ENCODE measurements around the gene CASR.

CASR gene

DNA sequence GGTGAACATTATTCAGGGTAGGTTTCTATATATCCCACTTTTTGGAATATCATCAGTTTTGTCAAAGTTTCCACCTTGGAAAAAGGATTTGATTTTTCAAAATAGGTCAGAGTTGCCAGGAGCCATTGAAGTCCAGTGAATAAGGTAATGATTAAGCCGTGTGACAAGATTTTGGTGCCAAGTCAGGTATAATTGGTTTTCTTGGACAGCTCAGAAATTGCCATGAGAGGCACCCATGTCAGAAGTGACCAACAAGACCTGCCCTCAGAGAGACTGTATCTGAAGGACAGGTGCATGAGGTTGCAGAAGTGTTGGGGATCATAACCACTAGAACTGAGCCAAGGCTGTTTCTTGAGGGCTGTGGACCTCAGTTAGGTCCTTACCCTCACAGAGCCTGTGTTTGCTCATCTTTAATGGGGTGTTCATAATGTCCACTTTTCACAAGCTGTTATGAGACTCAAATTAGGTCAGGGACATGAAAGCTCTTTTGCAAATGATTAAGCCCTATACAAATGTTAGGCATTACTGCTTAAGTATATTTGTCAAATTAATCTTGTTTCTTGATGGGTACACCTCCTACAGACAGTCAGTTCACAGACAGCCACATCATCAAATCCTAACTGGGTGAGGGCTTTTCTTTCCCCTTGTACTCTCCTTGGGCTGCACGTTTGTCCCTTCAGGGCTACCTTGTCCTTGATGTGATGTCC, 32.3 kb downstream of the CASR start:
- peaks cover 0 to 4% of the 10 kb centered on the region in 2 experiments for H3K27me3 ChIP-seq (ENCODE audit: control insufficient read depth in 1 of 2, insufficient read depth in 1 of 2, low read length in 2 of 2)
- H4K91ac ChIP-seq (ENCODE audit: low read length): no peak overlapping the region
- H3K4me1 ChIP-seq (ENCODE audit: control insufficient read depth, insufficient read depth, low read depth, low read length): no peaks in the 10 kb centered on the region
- H3K18ac ChIP-seq (ENCODE audit: low read depth in 1 of 2, low read length in 2 of 2): no peak overlapping the region
- no peak overlapping the region for H2AK5ac ChIP-seq (ENCODE audit: low read length, severe bottlenecking)
- 83% methylated on average over 2 of the region's 2 CpGs for WGBS
- H4K8ac ChIP-seq (ENCODE audit: low read length): no peak overlapping the region
- no peaks in the 10 kb centered on the region for H3K9me3 ChIP-seq (ENCODE audit: control insufficient read depth, low read length)
- H3K27ac ChIP-seq (ENCODE audit: low read length, poor library complexity, severe bottlenecking): no peak overlapping the region
- H3K9ac ChIP-seq (ENCODE audit: low read length): no peak overlapping the region
- H2BK15ac ChIP-seq (ENCODE audit: low read depth, poor library complexity, severe bottlenecking): no peak overlapping the region
- H3K36me3 ChIP-seq (ENCODE audit: control insufficient read depth in 1 of 2, insufficient read depth in 2 of 2, low read depth in 1 of 2, low read length in 2 of 2): no peaks in the 10 kb centered on the region
- no peak overlapping the region for H3K4me2 ChIP-seq (ENCODE audit: low read length, poor library complexity, severe bottlenecking)
- no peak overlapping the region for H2BK12ac ChIP-seq (ENCODE audit: low read length in 2 of 2)
- no peaks in the 10 kb centered on the region for H3K79me1 ChIP-seq (replicated peaks; ENCODE audit: low read length, poor library complexity, severe bottlenecking)
- no peak overlapping the region for H3K23ac ChIP-seq (ENCODE audit: low read length in 2 of 2)
- DNase-seq: no peak
- H2AFZ ChIP-seq (ENCODE audit: low read depth, low read length): no peak overlapping the region
- no peak overlapping the region for H3K4me3 ChIP-seq (ENCODE audit: insufficient read depth in 1 of 2, low read depth in 1 of 2, low read length in 2 of 2)
- H2BK120ac ChIP-seq (ENCODE audit: low read depth, low read length): no peak overlapping the region
- no peak overlapping the region for H2BK5ac ChIP-seq (ENCODE audit: low read depth, low read length, poor library complexity, severe bottlenecking)
- H3K4ac ChIP-seq (ENCODE audit: low read depth in 1 of 2, low read length in 2 of 2): no peak overlapping the region
- H3K14ac ChIP-seq (ENCODE audit: low read length in 2 of 2): no peak overlapping the region

DNA sequence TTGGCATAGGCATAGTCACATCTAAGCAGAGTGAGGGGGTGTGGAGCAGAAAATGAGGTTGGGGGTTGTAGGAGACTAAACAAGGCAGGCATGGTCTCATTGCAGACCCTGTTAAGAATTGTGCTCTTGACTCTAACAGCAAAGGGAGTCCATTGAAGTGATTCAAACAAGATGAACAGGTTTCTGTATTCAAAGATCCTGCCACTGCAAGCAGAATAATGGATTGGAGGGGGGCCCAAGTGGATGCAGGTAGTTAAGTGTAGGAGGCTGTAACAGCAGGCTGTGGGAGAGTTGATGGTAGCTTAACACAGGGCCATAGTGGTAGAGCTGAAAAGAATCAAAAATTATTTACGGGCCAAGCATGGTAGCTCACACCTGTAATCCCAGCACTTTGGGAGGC, 34.4 kb downstream of the CASR start:
- no peak overlapping the region for H3K27ac ChIP-seq (ENCODE audit: low read length, poor library complexity, severe bottlenecking)
- H2BK15ac ChIP-seq (ENCODE audit: low read depth, poor library complexity, severe bottlenecking): no peak overlapping the region
- H2BK12ac ChIP-seq (ENCODE audit: low read length in 2 of 2): no peak overlapping the region
- H4K91ac ChIP-seq (ENCODE audit: low read length): no peak overlapping the region
- H2AK5ac ChIP-seq (ENCODE audit: low read length, severe bottlenecking): no peak overlapping the region
- H3K4ac ChIP-seq (ENCODE audit: low read depth in 1 of 2, low read length in 2 of 2): no peak overlapping the region
- no peak overlapping the region for H3K18ac ChIP-seq (ENCODE audit: low read depth in 1 of 2, low read length in 2 of 2)
- H4K8ac ChIP-seq (ENCODE audit: low read length): no peak overlapping the region
- H3K36me3 ChIP-seq (ENCODE audit: control insufficient read depth in 1 of 2, insufficient read depth in 2 of 2, low read depth in 1 of 2, low read length in 2 of 2): no peaks in the 10 kb centered on the region
- no peak overlapping the region for H2AFZ ChIP-seq (ENCODE audit: low read depth, low read length)
- no peak overlapping the region for H2BK5ac ChIP-seq (ENCODE audit: low read depth, low read length, poor library complexity, severe bottlenecking)
- H3K14ac ChIP-seq (ENCODE audit: low read length in 2 of 2): no peak overlapping the region
- no peak overlapping the region for H2BK120ac ChIP-seq (ENCODE audit: low read depth, low read length)
- H3K23ac ChIP-seq (ENCODE audit: low read length in 2 of 2): no peak overlapping the region
- peaks cover 0 to 4% of the 10 kb centered on the region in 2 experiments for H3K27me3 ChIP-seq (ENCODE audit: control insufficient read depth in 1 of 2, insufficient read depth in 1 of 2, low read length in 2 of 2)
- H3K79me1 ChIP-seq (replicated peaks; ENCODE audit: low read length, poor library complexity, severe bottlenecking): no peaks in the 10 kb centered on the region
- H3K4me1 ChIP-seq (ENCODE audit: control insufficient read depth, insufficient read depth, low read depth, low read length): no peaks in the 10 kb centered on the region
- no peaks in the 10 kb centered on the region for H3K9me3 ChIP-seq (ENCODE audit: control insufficient read depth, low read length)
- 100% methylated on average over 1 of the region's 1 CpG for WGBS
- DNase-seq: no peak
- no peak overlapping the region for H3K9ac ChIP-seq (ENCODE audit: low read length)
- no peak overlapping the region for H3K4me2 ChIP-seq (ENCODE audit: low read length, poor library complexity, severe bottlenecking)
- no peak overlapping the region for H3K4me3 ChIP-seq (ENCODE audit: insufficient read depth in 1 of 2, low read depth in 1 of 2, low read length in 2 of 2)

DNA sequence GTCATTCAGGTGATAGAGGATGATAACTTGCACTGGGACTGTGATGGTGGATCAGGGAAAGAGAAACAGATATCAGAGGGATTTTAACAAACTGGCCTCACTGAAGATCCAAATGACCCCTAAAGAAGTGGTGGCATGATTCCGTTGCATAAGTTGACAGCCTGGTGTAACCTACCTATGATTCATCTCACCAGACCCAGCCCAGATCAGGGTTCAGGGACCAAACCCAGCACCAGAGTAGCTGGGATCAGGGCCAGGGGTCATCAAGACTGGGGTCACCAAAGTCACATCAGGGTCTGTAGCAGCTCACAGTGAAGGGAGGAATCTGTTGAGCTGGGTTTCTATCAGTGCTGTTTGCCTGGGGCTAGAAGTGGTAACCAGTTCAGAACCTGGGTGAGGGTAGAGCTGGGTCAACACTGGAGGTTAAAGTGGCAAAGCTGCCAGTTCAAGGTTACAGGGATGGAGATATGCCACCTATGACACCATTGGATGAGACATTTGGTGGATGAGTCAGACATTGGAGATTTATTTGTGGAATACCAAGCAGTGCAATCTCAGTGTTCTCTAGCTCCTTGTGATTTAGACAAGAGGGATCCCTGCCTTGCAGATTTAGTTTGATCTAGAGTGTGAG, 35.9 kb downstream of the CASR start:
- no peak overlapping the region for H3K9ac ChIP-seq (ENCODE audit: low read length)
- no peak overlapping the region for H3K27ac ChIP-seq (ENCODE audit: low read length, poor library complexity, severe bottlenecking)
- no peak overlapping the region for H4K91ac ChIP-seq (ENCODE audit: low read length)
- no peak overlapping the region for H2BK12ac ChIP-seq (ENCODE audit: low read length in 2 of 2)
- peaks cover 0 to 4% of the 10 kb centered on the region in 2 experiments for H3K27me3 ChIP-seq (ENCODE audit: control insufficient read depth in 1 of 2, insufficient read depth in 1 of 2, low read length in 2 of 2)
- no peaks in the 10 kb centered on the region for H3K4me1 ChIP-seq (ENCODE audit: control insufficient read depth, insufficient read depth, low read depth, low read length)
- H3K4me3 ChIP-seq (ENCODE audit: insufficient read depth in 1 of 2, low read depth in 1 of 2, low read length in 2 of 2): no peak overlapping the region
- H3K23ac ChIP-seq (ENCODE audit: low read length in 2 of 2): no peak overlapping the region
- H3K4me2 ChIP-seq (ENCODE audit: low read length, poor library complexity, severe bottlenecking): no peak overlapping the region
- no peak overlapping the region for H2BK120ac ChIP-seq (ENCODE audit: low read depth, low read length)
- H3K4ac ChIP-seq (ENCODE audit: low read depth in 1 of 2, low read length in 2 of 2): no peak overlapping the region
- no peak for DNase-seq
- no peak overlapping the region for H2AK5ac ChIP-seq (ENCODE audit: low read length, severe bottlenecking)
- no peak overlapping the region for H2BK15ac ChIP-seq (ENCODE audit: low read depth, poor library complexity, severe bottlenecking)
- no peak overlapping the region for H3K18ac ChIP-seq (ENCODE audit: low read depth in 1 of 2, low read length in 2 of 2)
- H2AFZ ChIP-seq (ENCODE audit: low read depth, low read length): no peak overlapping the region
- H4K8ac ChIP-seq (ENCODE audit: low read length): no peak overlapping the region
- H3K36me3 ChIP-seq (ENCODE audit: control insufficient read depth in 1 of 2, insufficient read depth in 2 of 2, low read depth in 1 of 2, low read length in 2 of 2): no peaks in the 10 kb centered on the region
- WGBS: 100% methylated on average over 1 of the region's 1 CpG
- no peaks in the 10 kb centered on the region for H3K79me1 ChIP-seq (replicated peaks; ENCODE audit: low read length, poor library complexity, severe bottlenecking)
- H3K14ac ChIP-seq (ENCODE audit: low read length in 2 of 2): no peak overlapping the region
- peaks cover 4% of the 10 kb centered on the region for H3K9me3 ChIP-seq (ENCODE audit: control insufficient read depth, low read length)
- H2BK5ac ChIP-seq (ENCODE audit: low read depth, low read length, poor library complexity, severe bottlenecking): no peak overlapping the region

DNA sequence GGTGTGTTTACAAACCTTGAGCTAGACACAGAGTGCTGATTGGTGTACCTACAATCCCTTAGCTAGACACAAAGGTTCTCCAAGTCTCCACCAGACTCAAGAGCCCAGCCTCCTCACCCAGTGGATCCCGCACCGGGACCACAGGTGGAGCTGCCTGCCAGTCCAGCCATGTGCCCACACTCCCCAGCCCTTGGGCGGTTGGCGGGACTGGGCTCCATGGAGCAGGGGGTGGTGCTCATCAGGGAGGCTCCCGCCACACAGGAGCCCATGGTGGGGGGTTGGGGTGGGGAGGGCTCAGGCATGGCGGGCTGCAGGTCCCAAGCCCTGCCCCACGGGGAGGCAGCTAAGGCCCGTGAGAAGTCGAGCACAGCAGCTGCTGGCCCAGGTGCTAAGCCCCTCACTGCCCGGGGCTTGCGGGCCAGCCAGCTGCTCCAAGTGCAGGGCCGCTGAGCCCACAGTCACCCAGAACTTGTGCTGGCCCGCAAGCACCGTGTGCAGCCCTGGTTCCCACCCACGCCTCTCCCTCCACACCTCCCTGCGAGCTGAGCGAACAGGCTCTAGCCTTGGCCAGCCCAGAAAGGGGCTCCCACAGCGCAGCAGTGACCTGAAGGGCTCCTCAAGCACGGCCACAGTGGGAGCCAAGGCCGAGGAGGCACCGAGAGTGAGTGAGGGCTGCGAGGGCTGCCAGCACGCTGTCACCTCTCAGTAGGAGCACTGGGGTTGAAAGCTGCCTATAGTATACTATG, 43.7 kb downstream of the CASR start:
- DNase-seq: no peak
- Histone ChIP-seq H3K27me3 (ENCODE audit: control insufficient read depth in 1 of 2, insufficient read depth in 1 of 2, low read length in 2 of 2) (peaks cover 0 to 8% of the 10 kb centered on the region in 2 experiments), H3K4me3 (ENCODE audit: insufficient read depth in 1 of 2, low read depth in 1 of 2, low read length in 2 of 2) (no peak overlapping the region), H3K36me3 (ENCODE audit: control insufficient read depth in 1 of 2, insufficient read depth in 2 of 2, low read depth in 1 of 2, low read length in 2 of 2) (no peaks in the 10 kb centered on the region), H3K79me1 (replicated peaks; ENCODE audit: low read length, poor library complexity, severe bottlenecking) (no peaks in the 10 kb centered on the region), H3K4ac (ENCODE audit: low read depth in 1 of 2, low read length in 2 of 2) (no peak overlapping the region), H2AK5ac (ENCODE audit: low read length, severe bottlenecking) (no peak overlapping the region), H3K27ac (ENCODE audit: low read length, poor library complexity, severe bottlenecking) (no peak overlapping the region), H4K91ac (ENCODE audit: low read length) (no peak overlapping the region), H2BK15ac (ENCODE audit: low read depth, poor library complexity, severe bottlenecking) (no peak overlapping the region), H2BK12ac (ENCODE audit: low read length in 2 of 2) (no peak overlapping the region), H2AFZ (ENCODE audit: low read depth, low read length) (no peak overlapping the region), H4K8ac (ENCODE audit: low read length) (no peak overlapping the region), H3K18ac (ENCODE audit: low read depth in 1 of 2, low read length in 2 of 2) (no peak overlapping the region), H2BK120ac (ENCODE audit: low read depth, low read length) (no peak overlapping the region), H3K23ac (ENCODE audit: low read length in 2 of 2) (no peak overlapping the region), H3K9me3 (ENCODE audit: control insufficient read depth, low read length) (peaks cover 4% of the 10 kb centered on the region), H3K4me2 (ENCODE audit: low read length, poor library complexity, severe bottlenecking) (no peak overlapping the region), H3K14ac (ENCODE audit: low read length in 2 of 2) (no peak overlapping the region), H3K9ac (ENCODE audit: low read length) (no peak overlapping the region), H2BK5ac (ENCODE audit: low read depth, low read length, poor library complexity, severe bottlenecking) (no peak overlapping the region), H3K4me1 (ENCODE audit: control insufficient read depth, insufficient read depth, low read depth, low read length) (no peaks in the 10 kb centered on the region)
- 84% methylated on average over 21 of the region's 23 CpGs for WGBS
